ENCODE results near the gene SNX1.

Gene SNX1

DNA sequence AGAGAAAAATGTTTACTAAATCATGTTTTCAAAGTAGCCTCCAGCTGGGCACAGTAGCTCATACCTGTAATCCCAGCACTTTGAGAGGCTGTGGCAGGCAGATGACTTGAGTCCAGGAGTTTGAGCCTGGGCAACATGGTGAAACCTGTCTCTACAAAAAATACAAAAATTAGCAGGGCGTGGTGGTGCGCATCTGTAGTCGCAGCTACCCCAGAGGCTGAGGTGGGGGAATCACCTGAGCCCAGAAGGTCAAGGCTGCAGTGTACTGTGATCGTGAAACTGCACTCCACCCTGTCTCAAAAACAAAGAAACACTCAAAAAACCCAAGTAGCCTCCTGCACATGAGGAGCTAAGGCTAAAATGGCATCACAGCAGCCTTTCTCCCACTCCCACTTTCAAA is 68.7 kb downstream of the SNX1 start:
- DNase-seq: no peak

DNA sequence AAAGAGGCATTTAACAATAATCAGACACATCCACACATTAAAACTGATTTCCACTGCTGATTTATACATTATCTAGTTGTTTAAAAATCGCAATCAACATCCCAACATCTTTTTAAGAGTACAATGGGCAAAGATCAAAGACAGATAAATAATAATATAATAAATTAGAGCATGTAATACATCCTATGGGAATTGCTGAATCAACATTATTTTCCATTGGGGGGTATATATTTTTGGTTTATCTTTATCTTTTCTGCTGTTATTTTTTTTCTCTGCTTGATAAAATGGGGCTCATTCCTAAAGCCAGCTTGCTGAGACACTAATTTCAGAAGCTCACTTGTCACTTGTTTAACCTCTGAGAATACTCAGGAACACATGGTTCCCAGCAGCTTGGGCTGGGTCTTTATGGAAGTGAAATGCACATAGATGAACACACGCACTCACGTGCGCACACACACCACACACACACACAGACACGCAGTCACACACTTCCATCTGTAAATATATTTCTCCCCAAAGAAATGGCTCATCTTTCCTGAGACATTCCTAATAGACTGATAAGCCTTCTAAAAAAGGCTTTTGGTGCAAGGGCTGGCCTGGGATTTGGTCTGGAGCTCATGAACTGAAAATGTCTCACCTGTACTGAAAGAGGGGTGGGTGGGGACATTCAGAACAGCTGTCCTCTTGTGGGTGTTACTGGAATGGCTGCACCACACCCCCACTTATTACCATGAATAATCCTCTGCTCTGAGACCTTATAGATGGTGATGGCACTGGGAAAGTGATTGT is 70.5 kb downstream of the SNX1 start:
- peak; percentile 32 for DNase-seq

DNA sequence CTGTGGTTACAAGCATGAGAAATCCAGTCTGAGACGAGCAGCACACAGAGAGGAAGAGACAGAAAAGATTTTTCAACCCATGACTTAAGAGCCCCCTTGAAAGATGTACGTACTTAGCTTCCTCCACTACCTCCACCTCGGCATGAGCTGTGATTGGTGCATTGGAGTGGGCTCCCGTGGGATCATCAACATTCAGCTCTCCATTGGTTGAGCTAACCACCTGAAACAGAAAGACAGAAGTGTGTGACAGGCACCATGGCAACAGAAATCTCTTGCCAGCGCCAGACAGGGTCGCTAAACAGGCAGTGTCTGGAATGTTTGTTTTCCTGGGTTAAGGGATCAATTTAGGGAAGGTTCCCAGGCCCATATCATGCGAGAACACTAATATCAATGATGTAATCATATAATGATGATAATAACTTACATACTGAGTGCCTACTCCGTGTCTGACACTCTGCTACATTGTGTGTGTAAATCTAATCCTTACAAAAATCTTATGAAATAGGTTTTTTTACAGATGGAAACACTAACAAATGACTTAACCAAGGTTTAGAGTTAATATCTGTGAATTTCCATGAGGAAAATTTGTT is 84.5 kb downstream of the SNX1 start:
- DNase-seq: peak; percentile 21

DNA sequence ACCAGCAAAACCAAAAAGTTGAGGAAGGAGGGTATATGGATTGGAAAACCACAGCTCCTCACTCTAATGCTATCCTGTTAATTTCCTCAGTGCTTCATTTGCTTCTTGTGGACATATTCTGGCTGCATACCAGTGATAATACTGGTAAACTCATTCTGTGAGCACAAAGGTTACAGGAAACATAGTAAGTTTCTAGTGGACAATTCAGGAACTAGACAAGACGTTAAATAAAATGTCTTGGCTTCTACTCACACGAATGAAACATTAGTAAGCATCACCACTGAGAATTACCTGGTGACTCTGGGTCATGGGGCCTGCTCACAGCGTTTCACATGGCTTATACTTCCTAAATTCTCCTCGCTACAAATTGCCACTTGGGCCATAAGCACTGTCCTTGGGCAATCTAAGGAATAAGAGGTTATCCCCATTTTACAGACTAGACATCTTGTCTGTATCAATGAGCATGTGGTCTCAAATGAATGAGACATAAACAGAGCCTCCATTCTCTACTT is 87.1 kb downstream of the SNX1 start:
- DNase-seq: no peak

DNA sequence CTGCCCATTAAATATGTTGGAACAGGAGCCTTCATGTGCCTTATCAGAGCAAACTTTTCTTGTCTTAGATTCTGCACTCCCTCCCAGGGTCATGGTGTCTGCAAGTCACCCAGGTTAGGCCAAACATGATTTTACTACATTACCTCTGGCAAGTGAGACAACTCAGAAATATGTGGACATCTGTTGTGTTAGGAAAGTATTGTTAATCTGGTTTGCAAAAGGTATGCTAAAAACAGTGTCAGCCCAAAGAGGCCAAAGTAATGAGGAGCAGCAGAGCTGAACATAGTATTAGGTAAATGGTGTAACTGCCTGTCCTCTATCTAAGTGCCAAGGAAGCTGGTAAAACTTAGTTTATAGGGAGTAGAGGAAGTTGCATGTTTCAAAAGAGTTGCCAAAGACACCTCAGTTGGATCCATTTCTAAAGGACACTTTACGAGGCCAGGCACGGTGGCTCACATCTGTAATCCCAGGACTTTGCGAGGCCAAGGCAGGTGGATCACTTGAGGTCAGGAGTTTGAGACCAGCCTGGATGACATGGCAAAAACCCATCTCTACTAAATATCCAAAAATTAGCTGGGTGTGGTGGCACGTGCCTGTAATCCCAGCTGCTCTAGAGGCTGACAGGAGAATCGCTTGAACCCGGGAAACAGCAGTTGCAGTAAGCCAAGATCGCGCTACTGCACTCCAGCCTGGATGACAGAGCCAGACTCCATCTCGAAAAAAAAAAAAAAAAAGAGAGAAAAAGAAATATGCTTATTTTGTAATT is 89.5 kb downstream of the SNX1 start:
- no peak for DNase-seq

DNA sequence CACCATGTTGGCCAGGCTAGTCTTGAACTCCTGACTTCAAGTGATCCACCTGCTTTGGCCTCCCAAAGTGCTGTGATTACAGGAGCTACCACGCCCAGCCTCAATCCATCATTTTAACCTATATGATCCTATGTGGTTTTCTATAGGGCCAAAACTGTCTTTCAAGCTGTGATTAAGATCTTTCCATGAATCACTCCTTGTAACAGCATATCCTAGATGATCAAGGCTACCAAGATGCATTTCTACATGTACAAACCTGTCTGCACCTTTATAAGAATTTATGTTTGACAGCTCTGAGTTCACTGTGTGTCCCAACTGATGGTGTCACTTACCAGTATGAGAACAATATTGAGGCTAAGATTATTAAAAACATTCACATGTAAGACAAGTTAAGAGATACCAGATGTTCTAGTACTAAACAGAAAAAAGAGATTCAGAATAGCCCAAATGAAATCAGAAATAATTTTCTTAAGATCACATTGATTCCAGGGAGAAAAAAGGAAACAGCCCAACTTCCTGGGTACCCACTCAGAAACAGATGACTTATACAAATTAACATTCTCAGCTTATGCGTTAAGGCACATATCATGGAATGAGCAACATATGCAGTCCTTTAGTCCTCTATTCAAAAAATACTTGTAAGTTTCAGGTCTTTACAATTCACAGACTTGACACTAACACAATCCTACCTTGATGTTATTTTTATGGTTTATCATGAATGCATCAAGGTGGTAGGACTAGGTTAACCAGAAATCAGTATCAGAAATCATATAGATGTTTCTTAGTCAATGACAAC is 91.8 kb downstream of the SNX1 start:
- no peak for DNase-seq
